ENCODE results near the gene PNPT1. TPM values are rescaled to one million over a fixed set of nuclear protein-coding genes. Genes with fewer than 3 reads are reported as not detected.
A peak's percentile ranks its signal among the peaks of the same experiment; 100 is the strongest.
"Not testable (repeated sequence)": the region's sequence is repeated elsewhere in the genome, so short reads cannot be mapped to it uniquely, and the experiment has no call there.

Gene PNPT1
- polyA plus RNA-seq, 10 donors = 13.0 to 25.1 (median 16.9) TPM

DNA sequence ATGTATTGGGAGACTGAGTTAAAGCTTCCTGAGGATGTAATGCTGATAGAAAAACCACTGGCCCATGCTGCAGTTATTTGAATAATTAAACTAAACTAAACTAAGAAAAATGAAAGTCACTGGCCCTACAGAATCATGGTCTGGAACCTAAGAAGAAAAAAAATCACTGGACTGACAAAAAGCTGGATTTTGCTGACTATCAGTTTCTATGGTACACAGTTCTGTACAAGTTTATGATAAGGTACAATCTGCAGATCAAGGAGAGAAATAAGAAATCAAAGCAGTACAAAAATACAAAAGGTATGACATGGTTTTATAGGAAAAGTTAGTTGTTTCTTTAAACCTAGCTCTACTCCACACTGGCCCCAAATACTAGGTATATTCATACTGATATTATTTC lies 91.8 kb downstream of the PNPT1 start:
- DNase-seq = no peak

DNA sequence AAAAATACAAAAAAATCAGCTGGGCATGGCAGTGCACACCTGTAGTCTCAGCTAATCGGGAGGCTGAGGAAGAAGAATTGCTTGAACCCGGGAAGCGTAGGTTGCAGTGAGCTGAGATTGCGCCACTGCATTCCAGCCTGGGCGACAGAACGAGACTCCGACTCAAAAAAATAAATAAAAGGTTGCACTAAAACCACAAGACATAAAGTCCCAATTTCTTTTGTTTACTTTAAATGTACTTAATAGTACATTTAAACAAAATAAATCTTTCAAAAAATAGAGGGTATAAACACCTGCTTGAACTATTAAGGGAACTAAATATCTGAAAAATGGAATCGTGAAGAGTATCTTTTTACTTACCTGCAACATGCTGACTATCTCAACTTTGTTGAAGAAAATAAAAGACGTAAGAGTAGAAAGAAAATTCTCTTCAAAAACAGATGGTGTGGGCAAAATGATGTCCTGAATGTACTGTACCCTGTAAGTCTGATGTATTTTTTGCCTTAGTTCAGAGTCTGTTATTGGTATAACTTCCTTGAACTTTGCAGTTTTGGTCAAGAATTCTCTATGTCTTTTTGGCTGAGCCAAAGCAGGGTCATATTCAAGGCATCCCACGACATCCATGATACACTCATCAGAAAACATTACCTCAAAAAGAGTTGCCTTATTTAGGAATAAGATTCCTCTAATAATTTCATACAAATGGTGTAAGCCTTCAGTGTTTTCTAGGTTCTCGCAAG lies 95.4 kb downstream of the PNPT1 start:
- DNase-seq = no peak

DNA sequence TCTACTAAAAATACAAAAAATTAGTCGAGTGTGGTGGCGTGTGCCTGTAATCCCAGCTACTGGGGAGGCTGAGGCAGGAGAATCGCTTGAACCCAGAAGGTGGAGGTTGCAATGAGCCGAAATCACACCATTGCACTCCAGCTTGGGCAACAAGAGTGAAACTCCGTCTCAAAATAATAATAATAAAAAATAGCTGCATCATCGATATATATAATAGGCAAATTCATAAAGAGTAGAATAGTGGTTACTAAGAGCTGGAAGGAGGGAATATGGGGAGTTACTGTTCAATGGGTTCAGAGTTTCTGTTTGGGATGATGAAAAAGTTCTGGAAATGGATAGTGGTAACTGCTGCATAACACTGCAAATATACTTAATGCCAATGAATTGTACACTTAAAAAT lies 96.8 kb downstream of the PNPT1 start:
- not testable (repeated sequence) for DNase-seq

DNA sequence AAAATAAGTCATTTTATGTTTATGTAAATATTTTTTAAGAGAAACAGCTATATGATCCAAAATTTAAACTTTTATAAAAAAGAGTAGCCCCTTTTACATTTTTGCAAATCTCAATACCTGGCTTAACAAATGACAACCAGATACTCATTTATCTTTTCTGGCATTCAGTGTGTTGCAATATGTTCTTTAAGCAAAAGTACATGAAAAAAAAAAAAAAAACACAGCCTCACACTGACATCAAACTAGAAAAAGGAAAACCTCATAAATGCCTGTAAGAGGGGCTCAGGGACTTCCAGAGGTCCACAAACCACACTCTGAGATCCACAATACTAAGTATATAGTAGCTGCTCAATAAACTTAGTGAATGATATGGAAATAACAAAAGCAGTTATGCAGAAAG lies 98.1 kb downstream of the PNPT1 start:
- no peak for DNase-seq

DNA sequence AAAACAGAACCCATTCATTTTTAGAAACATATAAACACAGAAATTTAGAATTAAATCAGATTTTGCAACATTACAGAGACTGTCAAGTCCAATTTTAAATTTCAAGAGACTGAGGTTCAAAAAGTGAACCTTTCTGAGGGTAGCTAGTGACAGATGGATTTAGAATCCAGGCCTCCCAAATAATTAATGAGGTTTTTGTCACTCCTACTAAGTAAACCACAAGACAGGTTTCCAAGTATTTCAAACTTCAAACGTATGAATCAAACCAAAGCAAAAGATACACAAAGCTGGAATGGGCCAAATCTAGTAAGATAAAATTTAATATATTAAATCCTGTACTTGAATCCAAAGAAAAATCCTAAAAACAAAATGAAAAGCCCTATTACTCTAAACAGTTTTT lies 101.5 kb downstream of the PNPT1 start:
- no peak for DNase-seq

DNA sequence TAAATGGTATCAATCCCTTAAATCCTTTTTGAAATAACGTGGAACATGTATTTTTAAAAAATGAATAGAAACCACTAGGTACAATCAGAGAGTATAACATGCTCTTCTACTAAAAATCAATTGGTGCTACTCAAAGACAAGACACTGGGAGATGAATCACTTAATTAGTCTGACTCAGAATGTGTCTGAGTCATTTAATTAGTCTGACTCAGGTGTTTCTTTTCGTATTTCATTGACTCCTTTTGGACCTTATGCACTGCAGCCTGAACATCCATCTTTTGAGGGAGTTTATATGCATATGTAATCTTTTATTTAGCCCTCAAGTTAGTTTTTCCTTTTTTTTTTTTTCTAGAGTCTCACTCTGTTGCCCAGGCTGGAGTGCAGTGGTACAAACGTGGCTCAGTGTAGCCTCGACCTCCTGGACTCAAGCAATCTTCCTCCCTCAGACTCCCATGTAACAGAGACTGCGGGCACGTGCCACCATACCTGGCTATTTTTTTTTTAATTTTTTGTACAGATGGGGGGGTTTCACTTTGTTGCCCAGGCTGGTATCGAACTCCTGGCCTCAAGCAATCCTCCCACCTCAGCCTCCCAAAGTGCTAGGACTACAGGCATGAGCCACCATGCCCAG lies 102.7 kb downstream of the PNPT1 start:
- peak in 1 of 3 donors; percentile 44 for DNase-seq

DNA sequence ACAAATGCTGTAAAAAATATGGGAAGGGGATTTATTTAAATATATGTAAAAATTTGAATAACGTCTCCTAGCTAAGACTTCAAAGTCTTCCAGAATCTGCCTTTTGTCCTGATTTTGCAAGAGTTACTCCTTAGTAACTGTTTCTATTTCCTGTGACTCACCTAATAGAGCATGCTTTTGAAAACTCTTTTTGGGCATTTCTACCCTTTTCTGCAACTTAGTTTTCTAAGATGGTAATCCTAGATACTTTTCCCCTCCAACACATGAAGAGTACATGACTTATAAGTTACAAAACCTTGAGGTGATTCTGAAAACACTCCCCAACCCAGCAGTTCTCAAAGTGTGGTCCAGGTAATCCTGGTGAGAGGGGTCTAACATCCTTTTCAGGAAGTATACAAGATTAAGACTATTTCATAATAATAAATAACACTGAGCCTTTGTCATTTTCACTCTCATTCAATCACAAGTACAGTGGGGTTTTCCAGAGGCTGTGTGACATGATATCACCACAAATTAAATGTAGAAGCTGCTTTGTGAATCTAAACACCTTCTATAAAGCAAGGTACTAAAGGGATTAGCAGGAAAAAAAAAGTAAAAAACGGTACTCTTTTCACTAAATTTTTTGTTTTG lies 108.1 kb downstream of the PNPT1 start:
- DNase-seq = peak in 1 of 3 donors; percentile 6

Other genes with a start within 250 kb of the PNPT1 start
- gene CFAP36, start 174.1 kb downstream of the PNPT1 start, polyA plus RNA-seq (ENCODE audit: insufficient read length in 10 of 10) = 10 to 100 TPM; 26.1 to 45.5 (median 32.8) TPM
- 10 to 100 TPM; 36.6 to 50.3 (median 44.8) TPM for gene PPP4R3B, start 76.2 kb downstream of the PNPT1 start, polyA plus RNA-seq (ENCODE audit: insufficient read length in 10 of 10)
- 100 to 1,000 TPM in 1 of 10 donors, 10 to 100 TPM in 9; 34.4 to 102 (median 49.8) TPM for gene EFEMP1, start 229.9 kb upstream of the PNPT1 start, polyA plus RNA-seq (ENCODE audit: insufficient read length in 10 of 10)

All from muscle of back (tissue), 11 donors.